OCI-LY7 (cell line): Measurements from ENCODE around the gene SIX6. TPM values are rescaled to one million over a fixed set of nuclear protein-coding genes. Genes with fewer than 3 reads are reported as not detected.

Experiments used
- BruUV-seq: library from RNA; stranded (reverse); fragments of 400-500 nt; replicated peaks from 2 replicates; lab custom pipeline; 2021; lab: Mats Ljungman, UMichigan
- CTCF ChIA-PET: fragments of 300-600 bp; sonication (Branson Sonifier 250); formaldehyde crosslinking; loops from one replicate; lab custom pipeline; 2022; ENCODE audit warnings: antibody characterized with exemption; ENCODE audit not compliant: unreplicated experiment; lab: Charles Lee
- POLR2A ChIA-PET: fragments of 300-600 bp; sonication (Branson Sonifier 250); formaldehyde crosslinking; loops from one replicate; lab custom pipeline; 2022; ENCODE audit warnings: antibody characterized with exemption; lab: Charles Lee
- DNase-seq: peaks from one replicate; pipeline ENCODE4 v3.0.0-alpha.2; 2015; ENCODE audit warnings: low spot score
- H2AFZ ChIP-seq: fragments of 200-600 bp; sonication (generic), shearing (Covaris generic); 2 replicates; pipeline ENCODE4 v1.6.1; 2014; ENCODE audit warnings: mild to moderate bottlenecking, antibody characterized with exemption, low read length, moderate library complexity
- H3K27ac ChIP-seq: fragments of 200-600 bp; sonication (generic); 2 replicates; pipeline ENCODE4 v1.5.1; 2014; ENCODE audit warnings: mixed run types, low read depth, mild to moderate bottlenecking, moderate library complexity, low read length, inconsistent platforms; ENCODE audit not compliant: poor library complexity, severe bottlenecking
- H3K36me3 ChIP-seq: fragments of 200-600 bp; sonication (generic); 2 replicates; pipeline ENCODE4 v1.6.1; 2014; ENCODE audit warnings: mild to moderate bottlenecking, antibody characterized with exemption, low read length, moderate library complexity, mixed read lengths; ENCODE audit not compliant: insufficient read depth
- H3K4me1 ChIP-seq: fragments of 200-600 bp; sonication (generic); 2 replicates; pipeline ENCODE4 v1.5.1; 2014; ENCODE audit warnings: mild to moderate bottlenecking, low read length; ENCODE audit not compliant: insufficient read depth, poor library complexity, severe bottlenecking
- H3K4me2 ChIP-seq: fragments of 200-600 bp; sonication (generic); 2 replicates; pipeline ENCODE4 v1.6.1; 2014; ENCODE audit warnings: mild to moderate bottlenecking, low read length
- H3K4me3 ChIP-seq: fragments of 200-600 bp; sonication (generic); 2 replicates; pipeline ENCODE4 v1.5.1; 2014; ENCODE audit warnings: mild to moderate bottlenecking, low read depth, low read length; ENCODE audit not compliant: poor library complexity, severe bottlenecking
- H3K79me2 ChIP-seq: fragments of 200-600 bp; sonication (generic); 2 replicates; pipeline ENCODE4 v1.6.1; 2016; ENCODE audit warnings: low read depth, mild to moderate bottlenecking, low read length, moderate library complexity, mixed read lengths; ENCODE audit not compliant: insufficient read depth
- H3K9me2 ChIP-seq: fragments of 200-600 bp; sonication (generic); 2 replicates; pipeline ENCODE4 v1.6.1; 2016; ENCODE audit warnings: mild to moderate bottlenecking, low read length, mixed read lengths; ENCODE audit not compliant: insufficient read depth
- H3K9me3 ChIP-seq: fragments of 200-600 bp; sonication (generic); 2 replicates; pipeline ENCODE4 v1.6.1; 2014; ENCODE audit warnings: mild to moderate bottlenecking, mixed run types, low read length, mixed read lengths
- H4K20me1 ChIP-seq: fragments of 200-600 bp; sonication (generic); 2 replicates; pipeline ENCODE4 v1.6.1; 2014; ENCODE audit warnings: mild to moderate bottlenecking, antibody characterized with exemption, low read length, moderate library complexity, mixed read lengths; ENCODE audit not compliant: insufficient read depth
- CTCF ChIP-seq: fragments of 200-600 bp; sonication (generic); conservative IDR thresholded peaks from 2 replicates; pipeline ENCODE4 v1.5.1; 2014; ENCODE audit warnings: mild to moderate bottlenecking, antibody characterized with exemption, low read length, moderate library complexity, mixed read lengths
- EZH2phosphoT487 ChIP-seq: fragments of 200-600 bp; sonication (generic); IDR thresholded peaks from 2 replicates; pipeline ENCODE4 v1.6.1; 2018; ENCODE audit warnings: low read depth, borderline replicate concordance, mild to moderate bottlenecking, mixed run types, antibody characterized with exemption, low read length, moderate library complexity, mixed read lengths
- intact Hi-C: fragments of 100-400 bp; cut with micrococcal nuclease; formaldehyde crosslinking; loops from one replicate; pipeline ENCODE4 v1.10.0; 2022; ENCODE audit not compliant: unreplicated experiment
- total RNA-seq, 2 experiments: library from RNA; depleted of rRNA in 1 of 2; stranded (reverse); fragments of >200 nt in 1 of 2; shearing (Covaris generic) in 1 of 2; gene quantifications; 2 replicates each; pipeline ENCODE4 v1.2.3, GENCODE V29; 2014 to 2022

Gene SIX6
- total RNA-seq, 2 experiments from 2014 or later, result not detected

- POLR2A ChIA-PET, result interaction anchor here (0.9 kb wide), 1 partner anchor 12 kb away, joined by 3 read pairs; no protein-coding TSS in a partner anchor
- no peak for DNase-seq
- BruUV-seq, result no TSS peak
Measured at GRCh38 chr14:60509438-60510253, 700 bp downstream of the SIX6 start.

GRCh38 chr14:60510254-60510950 is 1.5 kb downstream of the SIX6 start:
- Histone ChIP-seq H3K4me2 (no peak overlapping the region), H3K4me1 (no peaks in the 10 kb centered on the region), H4K20me1 (no peaks in the 10 kb centered on the region), H3K4me3 (no peak overlapping the region), H3K79me2 (no peaks in the 10 kb centered on the region), H3K9me2 (no peaks in the 10 kb centered on the region), H2AFZ (no peak overlapping the region), H3K9me3 (no peaks in the 10 kb centered on the region), H3K36me3 (no peaks in the 10 kb centered on the region), H3K27ac (no peak overlapping the region)
- no TSS peak for BruUV-seq
- TF ChIP-seq CTCF (no peak), EZH2phosphoT487 (no peak)
- ChIA-PET CTCF (no interaction called here), POLR2A (interaction anchor here (0.9 kb wide), 1 partner anchor 11 kb away, joined by 3 read pairs; no protein-coding TSS in a partner anchor)
- no peak for DNase-seq
- intact Hi-C loops, result no loop called here

More at GRCh38 chr14:60509438-60510253, 700 bp downstream of the SIX6 start:
- no peak overlapping the region for H3K27ac ChIP-seq
- H2AFZ ChIP-seq, result no peak overlapping the region
- TF ChIP-seq EZH2phosphoT487 (no peak), CTCF (no peak)
- no peaks in the 10 kb centered on the region for H3K79me2 ChIP-seq
- H3K4me1 ChIP-seq, result no peaks in the 10 kb centered on the region
- H3K9me2 ChIP-seq, result no peaks in the 10 kb centered on the region
- H3K4me3 ChIP-seq, result no peak overlapping the region
- H4K20me1 ChIP-seq, result no peaks in the 10 kb centered on the region
- CTCF ChIA-PET, result no interaction called here
- H3K4me2 ChIP-seq, result no peak overlapping the region
- intact Hi-C loops, result no loop called here
- no peaks in the 10 kb centered on the region for H3K9me3 ChIP-seq
- H3K36me3 ChIP-seq, result no peaks in the 10 kb centered on the region
